ENCODE measurements around the gene GRK5.
"Not testable (repeated sequence)": the region's sequence is repeated elsewhere in the genome, so short reads cannot be mapped to it uniquely, and the experiment has no call there.

The GRK5 gene

GRCh38 chr10:119429771-119430170, 222.4 kb downstream of the GRK5 start:
- Histone ChIP-seq H3K36me3 (ENCODE audit: control insufficient read depth in 5 of 5, insufficient read depth in 5 of 5, low read length in 5 of 5) (peaks cover 0 to 81% (median 74%) of the 10 kb centered on the region in 5 donors), H3K4me3 (ENCODE audit: low read depth in 1 of 5, low read length in 5 of 5) (no peak overlapping the region), H3K27ac (ENCODE audit: low read depth, low read length) (no peak overlapping the region), H3K9me3 (ENCODE audit: control insufficient read depth in 5 of 5, low read length in 5 of 5) (no peaks in the 10 kb centered on the region), H3K4me1 (ENCODE audit: control insufficient read depth in 5 of 5, insufficient read depth in 5 of 5, low read length in 5 of 5) (peaks cover 0 to 1% (median under 1%) of the 10 kb centered on the region in 5 donors), H3K27me3 (ENCODE audit: control insufficient read depth in 5 of 5, insufficient read depth in 4 of 5, low read length in 5 of 5) (no peaks in the 10 kb centered on the region), H3K9ac (ENCODE audit: low read length in 5 of 5) (no peak overlapping the region)

- peaks cover 0 to 75% (median 64%) of the 10 kb centered on the region in 5 donors for H3K36me3 ChIP-seq (ENCODE audit: control insufficient read depth in 5 of 5, insufficient read depth in 5 of 5, low read length in 5 of 5)
- no peaks in the 10 kb centered on the region for H3K27me3 ChIP-seq (ENCODE audit: control insufficient read depth in 5 of 5, insufficient read depth in 4 of 5, low read length in 5 of 5)
- H3K4me1 ChIP-seq (ENCODE audit: control insufficient read depth in 5 of 5, insufficient read depth in 5 of 5, low read length in 5 of 5), result no peaks in the 10 kb centered on the region
- H3K9me3 ChIP-seq (ENCODE audit: control insufficient read depth in 5 of 5, low read length in 5 of 5), result no peaks in the 10 kb centered on the region
- no peak overlapping the region for H3K9ac ChIP-seq (ENCODE audit: low read length in 5 of 5)
- H3K4me3 ChIP-seq (ENCODE audit: low read depth in 1 of 5, low read length in 5 of 5), result no peak overlapping the region
- H3K27ac ChIP-seq (ENCODE audit: low read depth, low read length), result no peak overlapping the region
These were observed 223.8 kb downstream of the GRK5 start for GRCh38 chr10:119431034-119431772.

GRCh38 chr10:119431773-119432135, 224.4 kb downstream of the GRK5 start:
- no peaks in the 10 kb centered on the region for H3K4me1 ChIP-seq (ENCODE audit: control insufficient read depth in 5 of 5, insufficient read depth in 5 of 5, low read length in 5 of 5)
- no peak overlapping the region for H3K27ac ChIP-seq (ENCODE audit: low read depth, low read length)
- H3K4me3 ChIP-seq (ENCODE audit: low read depth in 1 of 5, low read length in 5 of 5), result no peak overlapping the region
- H3K9ac ChIP-seq (ENCODE audit: low read length in 5 of 5), result no peak overlapping the region
- H3K9me3 ChIP-seq (ENCODE audit: control insufficient read depth in 5 of 5, low read length in 5 of 5), result no peaks in the 10 kb centered on the region
- no peaks in the 10 kb centered on the region for H3K27me3 ChIP-seq (ENCODE audit: control insufficient read depth in 5 of 5, insufficient read depth in 4 of 5, low read length in 5 of 5)
- H3K36me3 ChIP-seq (ENCODE audit: control insufficient read depth in 5 of 5, insufficient read depth in 5 of 5, low read length in 5 of 5), result peaks cover 0 to 75% (median 64%) of the 10 kb centered on the region in 5 donors

GRCh38 chr10:119434942-119435341, 227.6 kb downstream of the GRK5 start:
- H3K36me3 ChIP-seq (ENCODE audit: control insufficient read depth in 5 of 5, insufficient read depth in 5 of 5, low read length in 5 of 5), result peaks cover 0 to 61% (median 48%) of the 10 kb centered on the region in 5 donors
- not testable (repeated sequence) for H3K9ac ChIP-seq (ENCODE audit: low read length in 5 of 5); H3K4me1 ChIP-seq (ENCODE audit: control insufficient read depth in 5 of 5, insufficient read depth in 5 of 5, low read length in 5 of 5)

GRCh38 chr10:119438717-119439116, 231.3 kb downstream of the GRK5 start:
- Histone ChIP-seq H3K27ac (ENCODE audit: low read depth, low read length) (no peak overlapping the region), H3K27me3 (ENCODE audit: control insufficient read depth in 5 of 5, insufficient read depth in 4 of 5, low read length in 5 of 5) (peaks cover 0 to 3% (median 0%) of the 10 kb centered on the region in 5 donors), H3K9ac (ENCODE audit: low read length in 5 of 5) (no peak overlapping the region), H3K36me3 (ENCODE audit: control insufficient read depth in 5 of 5, insufficient read depth in 5 of 5, low read length in 5 of 5) (peaks cover 0 to 40% (median 19%) of the 10 kb centered on the region in 5 donors), H3K4me3 (ENCODE audit: low read depth in 1 of 5, low read length in 5 of 5) (no peak overlapping the region), H3K9me3 (ENCODE audit: control insufficient read depth in 5 of 5, low read length in 5 of 5) (peaks cover 0 to 3% (median 0%) of the 10 kb centered on the region in 5 donors), H3K4me1 (ENCODE audit: control insufficient read depth in 5 of 5, insufficient read depth in 5 of 5, low read length in 5 of 5) (peaks cover 11 to 23% (median 16%) of the 10 kb centered on the region in 5 donors)

More at GRCh38 chr10:119434942-119435341, 227.6 kb downstream of the GRK5 start:
- H3K27ac ChIP-seq (ENCODE audit: low read depth, low read length); H3K9me3 ChIP-seq (ENCODE audit: control insufficient read depth in 5 of 5, low read length in 5 of 5); H3K27me3 ChIP-seq (ENCODE audit: control insufficient read depth in 5 of 5, insufficient read depth in 4 of 5, low read length in 5 of 5); H3K4me3 ChIP-seq (ENCODE audit: low read depth in 1 of 5, low read length in 5 of 5): not testable (repeated sequence)

- Histone ChIP-seq H3K9me3 (ENCODE audit: control insufficient read depth in 5 of 5, low read length in 5 of 5) (peaks cover 0 to 3% (median 0%) of the 10 kb centered on the region in 5 donors), H3K4me1 (ENCODE audit: control insufficient read depth in 5 of 5, insufficient read depth in 5 of 5, low read length in 5 of 5) (peaks cover 11 to 23% (median 16%) of the 10 kb centered on the region in 5 donors), H3K9ac (ENCODE audit: low read length in 5 of 5) (no peak overlapping the region), H3K27ac (ENCODE audit: low read depth, low read length) (peak overlapping the region; percentile 10), H3K36me3 (ENCODE audit: control insufficient read depth in 5 of 5, insufficient read depth in 5 of 5, low read length in 5 of 5) (peaks cover 0 to 45% (median 22%) of the 10 kb centered on the region in 5 donors), H3K4me3 (ENCODE audit: low read depth in 1 of 5, low read length in 5 of 5) (no peak overlapping the region), H3K27me3 (ENCODE audit: control insufficient read depth in 5 of 5, insufficient read depth in 4 of 5, low read length in 5 of 5) (peaks cover 0 to 3% (median 0%) of the 10 kb centered on the region in 5 donors)
These were observed 232.6 kb downstream of the GRK5 start for GRCh38 chr10:119439922-119440321.

GRCh38 chr10:119441151-119441821, 233.9 kb downstream of the GRK5 start:
- H3K9ac ChIP-seq (ENCODE audit: low read length in 5 of 5), result peak overlapping the region in 3 of 5 donors; percentile 3 to 87 (median 24)
- peaks cover 0 to 3% (median 0%) of the 10 kb centered on the region in 5 donors for H3K27me3 ChIP-seq (ENCODE audit: control insufficient read depth in 5 of 5, insufficient read depth in 4 of 5, low read length in 5 of 5)
- H3K27ac ChIP-seq (ENCODE audit: low read depth, low read length), result peak overlapping the region; percentile 79
- peaks cover 0 to 3% (median 0%) of the 10 kb centered on the region in 5 donors for H3K9me3 ChIP-seq (ENCODE audit: control insufficient read depth in 5 of 5, low read length in 5 of 5)
- peaks cover 0 to 37% (median 18%) of the 10 kb centered on the region in 5 donors for H3K36me3 ChIP-seq (ENCODE audit: control insufficient read depth in 5 of 5, insufficient read depth in 5 of 5, low read length in 5 of 5)
- H3K4me3 ChIP-seq (ENCODE audit: low read depth in 1 of 5, low read length in 5 of 5), result peak overlapping the region in 1 of 5 donors; percentile 36
- peaks cover 11 to 27% (median 16%) of the 10 kb centered on the region in 5 donors for H3K4me1 ChIP-seq (ENCODE audit: control insufficient read depth in 5 of 5, insufficient read depth in 5 of 5, low read length in 5 of 5)

GRCh38 chr10:119441921-119442757, 234.8 kb downstream of the GRK5 start:
- Histone ChIP-seq H3K27ac (ENCODE audit: low read depth, low read length) (peak overlapping the region; percentile 79), H3K9me3 (ENCODE audit: control insufficient read depth in 5 of 5, low read length in 5 of 5) (peaks cover 0 to 3% (median 0%) of the 10 kb centered on the region in 5 donors), H3K9ac (ENCODE audit: low read length in 5 of 5) (peak overlapping the region in 1 of 5 donors; percentile 24), H3K27me3 (ENCODE audit: control insufficient read depth in 5 of 5, insufficient read depth in 4 of 5, low read length in 5 of 5) (peaks cover 0 to 3% (median 0%) of the 10 kb centered on the region in 5 donors), H3K36me3 (ENCODE audit: control insufficient read depth in 5 of 5, insufficient read depth in 5 of 5, low read length in 5 of 5) (peaks cover 0 to 37% (median 16%) of the 10 kb centered on the region in 5 donors), H3K4me3 (ENCODE audit: low read depth in 1 of 5, low read length in 5 of 5) (no peak overlapping the region), H3K4me1 (ENCODE audit: control insufficient read depth in 5 of 5, insufficient read depth in 5 of 5, low read length in 5 of 5) (peaks cover 11 to 27% (median 16%) of the 10 kb centered on the region in 5 donors)

- peaks cover 0 to 3% (median 0%) of the 10 kb centered on the region in 5 donors for H3K9me3 ChIP-seq (ENCODE audit: control insufficient read depth in 5 of 5, low read length in 5 of 5)
- H3K4me1 ChIP-seq (ENCODE audit: control insufficient read depth in 5 of 5, insufficient read depth in 5 of 5, low read length in 5 of 5), result peaks cover 11 to 30% (median 16%) of the 10 kb centered on the region in 5 donors
- no peak overlapping the region for H3K9ac ChIP-seq (ENCODE audit: low read length in 5 of 5)
- peaks cover 0 to 3% (median 0%) of the 10 kb centered on the region in 5 donors for H3K27me3 ChIP-seq (ENCODE audit: control insufficient read depth in 5 of 5, insufficient read depth in 4 of 5, low read length in 5 of 5)
- H3K4me3 ChIP-seq (ENCODE audit: low read depth in 1 of 5, low read length in 5 of 5), result no peak overlapping the region
- H3K27ac ChIP-seq (ENCODE audit: low read depth, low read length), result no peak overlapping the region
- peaks cover 0 to 42% (median 21%) of the 10 kb centered on the region in 5 donors for H3K36me3 ChIP-seq (ENCODE audit: control insufficient read depth in 5 of 5, insufficient read depth in 5 of 5, low read length in 5 of 5)
These were observed 235.3 kb downstream of the GRK5 start for GRCh38 chr10:119442758-119443060.
